ENCODE data around the gene TBC1D2.

GRCh38 chr9:98302150-98302549, 46.7 kb upstream of the TBC1D2 start:
- TF ChIP-seq CTCF (IDR thresholded peaks at IDR 0.05; ENCODE audit: low read depth, low read length) (no peak), EZH2phosphoT487 (IDR thresholded peaks at IDR 0.05; ENCODE audit: low read depth) (no peak)
